ENCODE measurements around the gene GOLGA6L10.
"Not testable (repeated sequence)": the region's sequence is repeated elsewhere in the genome, so short reads cannot be mapped to it uniquely, and the experiment has no call there.

Gene GOLGA6L10

GRCh38 chr15:82342632-82343374, 6.5 kb downstream of the GOLGA6L10 start:
- peak; percentile 24 for DNase-seq

GRCh38 chr15:82338573-82338972, 10.7 kb downstream of the GOLGA6L10 start:
- DNase-seq, result not testable (repeated sequence)

- not testable (repeated sequence) for DNase-seq
Measured at GRCh38 chr15:82338053-82338452, 11.2 kb downstream of the GOLGA6L10 start.

GRCh38 chr15:82337051-82337450, 12.2 kb downstream of the GOLGA6L10 start:
- DNase-seq, result not testable (repeated sequence)

GRCh38 chr15:82336180-82336647, 13.1 kb downstream of the GOLGA6L10 start:
- not testable (repeated sequence) for DNase-seq

- DNase-seq, result not testable (repeated sequence)
Measured at GRCh38 chr15:82335006-82335405, 14.3 kb downstream of the GOLGA6L10 start.

GRCh38 chr15:82334554-82334932, 14.7 kb downstream of the GOLGA6L10 start:
- DNase-seq, result not testable (repeated sequence)

- DNase-seq, result not testable (repeated sequence)
Measured at GRCh38 chr15:82333603-82334553, 15.4 kb downstream of the GOLGA6L10 start.

- not testable (repeated sequence) for DNase-seq
Measured at GRCh38 chr15:82332711-82333602, 16.3 kb downstream of the GOLGA6L10 start.

- not testable (repeated sequence) for DNase-seq
Measured at GRCh38 chr15:82331576-82332304, 17.5 kb downstream of the GOLGA6L10 start.

GRCh38 chr15:82330921-82331320, 18.4 kb downstream of the GOLGA6L10 start:
- DNase-seq, result not testable (repeated sequence)

GRCh38 chr15:82329039-82329438, 20.2 kb downstream of the GOLGA6L10 start:
- DNase-seq, result not testable (repeated sequence)

GRCh38 chr15:82327372-82327771, 21.9 kb downstream of the GOLGA6L10 start:
- not testable (repeated sequence) for DNase-seq

GRCh38 chr15:82326896-82327295, 22.4 kb downstream of the GOLGA6L10 start:
- not testable (repeated sequence) for DNase-seq

GRCh38 chr15:82325646-82326045, 23.6 kb downstream of the GOLGA6L10 start:
- not testable (repeated sequence) for DNase-seq

GRCh38 chr15:82324831-82325230, 24.4 kb downstream of the GOLGA6L10 start:
- not testable (repeated sequence) for DNase-seq

GRCh38 chr15:82322488-82322887, 26.8 kb downstream of the GOLGA6L10 start:
- not testable (repeated sequence) for DNase-seq

GRCh38 chr15:82320861-82321260, 28.4 kb downstream of the GOLGA6L10 start:
- DNase-seq, result not testable (repeated sequence)

GRCh38 chr15:82319522-82320278, 29.6 kb downstream of the GOLGA6L10 start:
- DNase-seq, result not testable (repeated sequence)

GRCh38 chr15:82318281-82318680, 31.0 kb downstream of the GOLGA6L10 start:
- DNase-seq, result not testable (repeated sequence)

GRCh38 chr15:82317516-82317915, 31.8 kb downstream of the GOLGA6L10 start:
- DNase-seq, result not testable (repeated sequence)

All from stimulated activated CD4-positive, alpha-beta T cell treated with anti-CD3 and anti-CD28 coated beads, Interleukin-12 subunit alpha, Interleukin-12 subunit beta, amount 100 ng/mL, for 4 hours (primary cell).